GM21786 (cell line): ENCODE results near the gene SNAI3.
"Not testable (repeated sequence)": the region's sequence is repeated elsewhere in the genome, so short reads cannot be mapped to it uniquely, and the experiment has no call there.

ENCODE experiments used
- ATAC-seq: cut with Tn5 transposase; IDR thresholded peaks from one replicate; pipeline ENCODE4 v1.9.1; 2021; ENCODE audit not compliant: unreplicated experiment

The SNAI3 gene

GRCh38 chr16:88671806-88672205 lies 14.5 kb downstream of the SNAI3 start:
- ATAC-seq, result no peak

GRCh38 chr16:88669980-88670379 lies 16.3 kb downstream of the SNAI3 start:
- ATAC-seq, result no peak

GRCh38 chr16:88669493-88669892 lies 16.8 kb downstream of the SNAI3 start:
- not testable (repeated sequence) for ATAC-seq

- no peak for ATAC-seq
These were observed 18.8 kb downstream of the SNAI3 start for GRCh38 chr16:88667461-88667860.

GRCh38 chr16:88665570-88665969 lies 20.7 kb downstream of the SNAI3 start:
- ATAC-seq, result no peak

- ATAC-seq, result no peak
These were observed 21.2 kb downstream of the SNAI3 start for GRCh38 chr16:88665148-88665547.

- peak; percentile 94 for ATAC-seq
These were observed 23.3 kb downstream of the SNAI3 start, which contains the start of gene MVD for GRCh38 chr16:88662843-88663606. MVD (minus strand) TSS chr16:88663091; CDS start chr16:88663080, 11 bp downstream.

- ATAC-seq, result no peak
These were observed 24.0 kb downstream of the SNAI3 start for GRCh38 chr16:88662222-88662842.

- no peak for ATAC-seq
These were observed 24.8 kb downstream of the SNAI3 start for GRCh38 chr16:88661468-88661867.

- ATAC-seq, result no peak
These were observed 27.1 kb downstream of the SNAI3 start for GRCh38 chr16:88659160-88659559.

- ATAC-seq, result no peak
These were observed 27.6 kb downstream of the SNAI3 start for GRCh38 chr16:88658714-88659113.

GRCh38 chr16:88657371-88657770 lies 28.9 kb downstream of the SNAI3 start:
- ATAC-seq, result no peak

- no peak for ATAC-seq
These were observed 29.9 kb downstream of the SNAI3 start for GRCh38 chr16:88656291-88656980.

GRCh38 chr16:88655733-88656281 lies 30.5 kb downstream of the SNAI3 start:
- no peak for ATAC-seq

- no peak for ATAC-seq
These were observed 31.1 kb downstream of the SNAI3 start for GRCh38 chr16:88655053-88655732.

- no peak for ATAC-seq
These were observed 31.8 kb downstream of the SNAI3 start for GRCh38 chr16:88654363-88655052.

- no peak for ATAC-seq
These were observed 32.5 kb downstream of the SNAI3 start for GRCh38 chr16:88653596-88654362.

GRCh38 chr16:88653101-88653500 lies 33.2 kb downstream of the SNAI3 start:
- no peak for ATAC-seq

- ATAC-seq, result no peak
These were observed 33.6 kb downstream of the SNAI3 start for GRCh38 chr16:88652762-88653063.
